K562 (cell line): ENCODE results near the gene GLT1D1. TPM values are rescaled to one million over a fixed set of nuclear protein-coding genes. Genes with fewer than 3 reads are reported as not detected.

Experiments used
- ATAC-seq: fragments of 200-7000 bp; cut with Tn5 transposase; 3 replicates; pipeline ENCODE4 v1.9.1; 2020; ENCODE audit warnings: moderate library complexity
- BruUV-seq: library from RNA; stranded (reverse); fragments of 400-500 nt; replicated peaks from 2 replicates; lab custom pipeline; 2021; lab: Mats Ljungman, UMichigan
- CTCF ChIA-PET: fragments of 300-600 bp; formaldehyde crosslinking; extraction: SDS; loops from one replicate; lab custom pipeline; 2021; ENCODE audit warnings: low intra/inter-chr PET ratio; lab: Yijun Ruan, JAX
- POLR2A ChIA-PET: fragments of 300-600, 350-650 bp; sonication (Branson Sonifier 250); formaldehyde crosslinking; extraction: SDS; loops from one replicate; lab custom pipeline; 2021; ENCODE audit warnings: antibody characterized with exemption, inconsistent platforms; lab: Yijun Ruan, JAX
- DNase-seq, 4 experiments: peaks; one replicate each; pipeline versions ENCODE4 v3.0.0 to v3.0.0-alpha.2; 2011 to 2018; ENCODE audit warnings: low spot score in 3 of 4, mixed read lengths in 3 of 4; ENCODE audit errors: extremely low read depth in 1 of 4
- FAIRE-seq: peaks from 2 replicates; lab custom pipeline; 2011; peaks lifted over from hg19 to GRCh38; lab: Jason Lieb, UNC
- H2AFZ ChIP-seq: 2 replicates; pipeline ENCODE4 v1.6.0; 2011; ENCODE audit warnings: low read depth, low read length, control low read depth, inconsistent platforms
- H3K27ac ChIP-seq: fragments of 200-600 bp; 3 replicates; pipeline ENCODE4 v1.8.0; 2011; ENCODE audit warnings: low read depth, mild to moderate bottlenecking, control low read depth, inconsistent platforms, low read length, moderate library complexity, mixed read lengths; ENCODE audit errors: extremely low read depth
- H3K27me3 ChIP-seq, 2 experiments: fragments of 300-600 bp in 1 of 2; 2 replicates in 1 of 2; 3 replicates in 1 of 2; pipeline versions ENCODE4 v1.6.0 to v1.8.0; 2011; ENCODE audit warnings: inconsistent platforms in 2 of 2, low read length in 2 of 2, mild to moderate bottlenecking in 1 of 2, mixed read lengths in 1 of 2, moderate library complexity in 1 of 2; ENCODE audit not compliant: control insufficient read depth in 2 of 2, insufficient read depth in 2 of 2
- H3K36me3 ChIP-seq: fragments of 300-600 bp; 3 replicates; pipeline ENCODE4 v1.8.0; 2011; ENCODE audit warnings: mild to moderate bottlenecking, low read length, inconsistent platforms; ENCODE audit not compliant: control insufficient read depth, insufficient read depth
- H3K4me1 ChIP-seq, 2 experiments: fragments of 200-600 bp in 1 of 2; replicated peaks in 1 of 2; 2 replicates in 1 of 2; 3 replicates in 1 of 2; pipeline versions ENCODE4 v1.5.1 to v1.8.0; 2011; ENCODE audit warnings: inconsistent platforms in 2 of 2, low read length in 2 of 2, mild to moderate bottlenecking in 1 of 2, mixed read lengths in 1 of 2, moderate library complexity in 1 of 2; ENCODE audit not compliant: control insufficient read depth in 2 of 2, insufficient read depth in 2 of 2
- H3K4me2 ChIP-seq: 2 replicates; pipeline ENCODE4 v1.6.1; 2011; ENCODE audit warnings: low read length, control low read depth, inconsistent platforms, mixed read lengths; ENCODE audit not compliant: insufficient read depth
- H3K4me3 ChIP-seq: fragments of 200-600 bp; sonication (generic), shearing (Covaris generic); 2 replicates; pipeline ENCODE4 v1.5.1; 2016; ENCODE audit warnings: control low read depth, inconsistent platforms
- H3K79me2 ChIP-seq: fragments of 200-600 bp; 3 replicates; pipeline ENCODE4 v1.8.0; 2011; ENCODE audit warnings: low read length, inconsistent platforms; ENCODE audit not compliant: control insufficient read depth, insufficient read depth
- H3K9ac ChIP-seq, 2 experiments: 2 replicates each; pipeline versions ENCODE4 v1.6.0 to v1.6.1; 2011; ENCODE audit warnings: low read depth in 2 of 2, low read length in 2 of 2, control low read depth in 1 of 2, inconsistent platforms in 1 of 2, mild to moderate bottlenecking in 1 of 2, mixed read lengths in 1 of 2; ENCODE audit not compliant: insufficient read depth in 1 of 2
- H3K9me1 ChIP-seq: one replicate; pipeline ENCODE4 v1.6.0; 2011; ENCODE audit warnings: inconsistent platforms, mild to moderate bottlenecking, low read length, moderate library complexity; ENCODE audit not compliant: control insufficient read depth, insufficient read depth
- H3K9me3 ChIP-seq: replicated peaks from 2 replicates; pipeline ENCODE4 v1.5.1; 2011; ENCODE audit warnings: low read depth, low read length, inconsistent platforms; ENCODE audit not compliant: control insufficient read depth, insufficient read depth
- H4K20me1 ChIP-seq: replicated peaks from 2 replicates; pipeline ENCODE4 v1.6.1; 2011; ENCODE audit warnings: low read length, inconsistent platforms, mixed read lengths; ENCODE audit not compliant: control insufficient read depth, insufficient read depth
- CTCFL ChIP-seq: IDR thresholded peaks from 2 replicates; pipeline ENCODE4 v1.6.1; 2011; ENCODE audit warnings: borderline replicate concordance, low read depth, mild to moderate bottlenecking, moderate library complexity, low read length; ENCODE audit not compliant: insufficient read depth, poor library complexity, severe bottlenecking
- KLF6 ChIP-seq: fragments of 250-450 bp; sonication (Bioruptor Pico); IDR thresholded peaks from 2 replicates; pipeline ENCODE4 v1.4.0; 2020; ENCODE audit warnings: mild to moderate bottlenecking, moderate library complexity, borderline replicate concordance
- U2AF1 ChIP-seq: fragments of 200-400 bp; formaldehyde crosslinking; optimal IDR thresholded peaks from 2 replicates; pipeline ENCODE3; 2017; ENCODE audit warnings: mild to moderate bottlenecking, low read depth, low read length, moderate library complexity
- ZBTB1 ChIP-seq: sonication (generic); formaldehyde crosslinking; IDR thresholded peaks from 2 replicates; pipeline ENCODE4 v1.8.1; 2023; ENCODE audit warnings: missing genetic modification reagents, low read depth, mild to moderate bottlenecking, borderline replicate concordance
- WGBS: fragments of 100-300 bp; shearing (Covaris generic); methylation state at CpG from one replicate; pipeline ENCODE4 v1.1.6; 2016; ENCODE audit warnings: low coverage, mixed read lengths; ENCODE audit not compliant: insufficient coverage; ENCODE audit errors: missing lambda C conversion rate; 5-methylcytosine and 5-hydroxymethylcytosine counted together
- in situ Hi-C: fragments of 300-500 bp; cut with MboI; formaldehyde crosslinking; loops from 4 replicates; pipeline ENCODE4 v1.15.0; 2018; ENCODE audit warnings: inconsistent platforms, mixed read lengths
- intact Hi-C: fragments of 100-400 bp; cut with micrococcal nuclease; formaldehyde crosslinking; loops from 2 replicates; pipeline ENCODE4 v1.14.2; 2022
- polyA plus RNA-seq, 8 experiments: library from polyadenylated mRNA; depleted of rRNA in 4 of 8; stranded (reverse) in 5 of 8; unstranded in 3 of 8; fragments of >200 nt; fragmentation: Nextera tagmentation in 2 of 8; fragmentation: Illumina TruSeq in 1 of 8; extraction: Ambion mirVana in 2 of 8; extraction: Trizol in 1 of 8; gene quantifications; 2 replicates each; pipeline versions ENCODE4 v1.2.1 to v1.2.3, GENCODE V29; 2011 to 2014; ENCODE audit warnings: inconsistent platforms in 1 of 8, missing spikeins in 1 of 8
- total RNA-seq, 7 experiments: library from RNA; depleted of rRNA in 6 of 7; stranded (reverse); fragments of >200 nt in 6 of 7; fragmentation: Illumina TruSeq in 2 of 7; extraction: Trizol in 2 of 7; gene quantifications; 2 replicates each; pipeline versions ENCODE4 v1.2.1 to v1.2.3, GENCODE V29; 2011 to 2021; ENCODE audit warnings: low replicate concordance in 1 of 7

Gene GLT1D1
- total and polyA plus RNA-seq, 9 of the 15 experiments (the other 6 are each of a cell fraction or from before 2014, with no cell fraction given) = 0.04 TPM; not detected in 8

- Histone ChIP-seq H4K20me1 (no peaks in the 10 kb centered on the region), H3K4me2 (no peak overlapping the region), H2AFZ (no peak overlapping the region), H3K27ac (no peak overlapping the region), H3K36me3 (no peaks in the 10 kb centered on the region), H3K4me1 (no peaks in the 10 kb centered on the region), H3K9me1 (no peaks in the 10 kb centered on the region), H3K4me3 (no peak overlapping the region), H3K9ac (no peak overlapping the region), H3K27me3 (peaks cover 0 to 13% of the 10 kb centered on the region in 2 experiments; a peak in 1 of 5 replicates), H3K9me3 (no peaks in the 10 kb centered on the region), H3K79me2 (no peaks in the 10 kb centered on the region)
- in situ Hi-C loops (no loop called here), intact Hi-C loops (no loop called here)
- ATAC-seq (no peak), DNase-seq (no peak), FAIRE-seq (no peak)
- 0% methylated on average over 6 of the region's 9 CpGs for WGBS
- ChIA-PET CTCF (no interaction called here), POLR2A (no interaction called here)
- no TSS peak for BruUV-seq
- TF ChIP-seq ZBTB1 (CRISPR knock-in tag) (no peak), CTCFL (no peak), U2AF1 (no peak), KLF6 (no peak)
Measured at GRCh38 chr12:128992550-128992949, 139.3 kb downstream of the GLT1D1 start.
